Midbrain (tissue), 1 donor: ENCODE measurements around the gene ACTR2.
"Not testable (repeated sequence)": the region's sequence is repeated elsewhere in the genome, so short reads cannot be mapped to it uniquely, and the experiment has no call there.

Experiments
- DNase-seq: peaks from one replicate; lab custom pipeline; 2025; lab: John Stamatoyannopoulos, UW

ACTR2 gene

GRCh38 chr2:65231121-65231520 is 3.5 kb downstream of the ACTR2 start:
- no peak for DNase-seq

- no peak for DNase-seq
Observed at GRCh38 chr2:65231892-65232477, 4.4 kb downstream of the ACTR2 start.

GRCh38 chr2:65232636-65233035 is 5.0 kb downstream of the ACTR2 start:
- DNase-seq = no peak

GRCh38 chr2:65240657-65241056 is 13.0 kb downstream of the ACTR2 start:
- no peak for DNase-seq

DNA sequence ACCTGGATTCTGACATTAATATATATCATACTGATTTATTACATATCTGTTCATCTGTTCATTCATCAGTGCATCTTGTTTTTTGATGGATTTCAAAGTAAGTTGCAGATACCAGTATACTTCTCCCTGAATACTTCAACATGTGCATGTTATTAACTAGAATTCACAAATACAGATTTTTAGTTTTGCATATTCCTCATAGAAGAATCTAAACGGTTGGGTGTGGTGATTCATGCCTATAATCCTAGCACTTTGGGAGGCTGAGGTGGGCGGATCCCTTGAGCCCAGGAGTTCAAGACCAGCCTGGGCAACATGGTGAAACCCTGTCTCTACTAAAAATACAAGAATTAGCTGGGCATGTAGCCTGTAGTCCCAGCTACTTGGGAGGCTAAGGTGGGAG is 16.8 kb downstream of the ACTR2 start:
- not testable (repeated sequence) for DNase-seq

- no peak for DNase-seq
Observed at GRCh38 chr2:65252640-65253039, 25.0 kb downstream of the ACTR2 start.

DNA sequence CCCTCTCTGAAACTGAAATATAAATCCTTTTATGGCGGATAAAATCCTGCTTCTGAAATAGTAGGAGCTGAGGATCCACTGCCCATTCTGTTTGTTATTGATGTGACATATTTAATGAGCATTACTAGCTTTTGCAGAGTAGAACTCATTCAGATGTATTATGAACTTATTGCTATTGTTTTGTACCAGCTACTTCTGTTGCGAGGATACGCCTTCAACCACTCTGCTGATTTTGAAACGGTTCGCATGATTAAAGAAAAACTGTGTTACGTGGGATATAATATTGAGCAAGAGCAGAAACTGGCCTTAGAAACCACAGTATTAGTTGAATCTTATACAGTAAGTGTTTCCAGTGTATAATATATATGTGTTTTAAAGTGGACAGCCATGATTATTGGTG is 27.7 kb downstream of the ACTR2 start:
- no peak for DNase-seq

GRCh38 chr2:65256054-65256453 is 28.4 kb downstream of the ACTR2 start:
- no peak for DNase-seq

DNA sequence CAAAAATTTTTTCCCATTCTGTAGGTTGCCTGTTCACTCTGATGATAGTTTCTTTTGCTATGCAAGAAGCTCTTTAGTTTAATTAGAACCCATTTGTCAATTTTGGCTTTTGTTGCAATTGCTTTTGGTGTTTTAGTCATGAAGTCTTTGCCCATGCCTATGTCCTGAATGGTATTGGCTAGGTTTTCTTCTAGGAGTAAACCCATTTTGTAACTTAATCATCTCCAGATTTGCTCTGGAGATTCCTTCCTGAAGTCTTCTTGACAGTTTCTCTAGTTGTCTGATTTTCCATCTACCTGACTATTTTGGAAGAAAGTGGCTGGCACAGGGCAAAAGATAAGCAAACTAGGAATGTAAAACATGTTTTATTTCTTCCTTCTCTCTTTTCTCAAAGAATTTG is 30.2 kb downstream of the ACTR2 start:
- DNase-seq = not testable (repeated sequence)

DNA sequence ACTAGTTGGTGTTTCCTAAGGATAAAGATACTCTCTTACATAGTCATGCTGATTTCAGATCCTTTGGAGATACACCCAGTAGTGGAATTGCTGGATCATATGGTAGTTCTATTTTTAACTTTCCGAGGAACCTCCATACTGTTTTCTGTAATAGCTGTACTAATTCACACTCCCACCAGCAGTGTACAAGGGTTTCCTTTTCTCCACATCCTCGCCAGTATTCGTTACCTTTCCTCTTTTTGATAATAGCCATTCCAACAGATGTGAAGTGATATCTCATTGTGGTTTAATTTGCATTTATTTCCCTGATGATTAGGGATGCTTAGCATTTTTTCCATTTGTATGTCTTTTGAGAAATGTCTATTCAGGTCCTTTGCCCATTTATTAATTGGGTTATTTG is 34.0 kb downstream of the ACTR2 start:
- no peak for DNase-seq

GRCh38 chr2:65263262-65263661 is 35.6 kb downstream of the ACTR2 start:
- DNase-seq = no peak

DNA sequence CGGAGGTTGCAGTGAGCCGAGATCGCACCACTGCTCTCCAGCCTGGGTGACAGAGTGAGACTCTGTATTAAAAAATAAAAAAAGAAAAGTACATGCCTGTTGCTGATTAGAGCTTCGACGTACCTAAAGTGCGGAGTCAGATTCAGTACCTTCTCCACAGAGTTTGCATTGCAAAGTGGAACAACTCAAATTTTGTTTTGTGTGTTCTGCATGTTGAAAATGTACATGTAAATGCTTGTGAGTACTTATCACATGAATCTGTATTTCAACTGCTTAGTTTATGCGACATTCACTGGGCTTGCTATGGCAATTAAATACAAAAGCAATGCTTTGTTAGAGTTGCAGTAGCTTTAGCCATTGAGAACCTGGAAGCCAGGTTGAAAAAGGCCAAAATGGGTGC is 36.4 kb downstream of the ACTR2 start:
- no peak for DNase-seq

- peak; percentile 61 for DNase-seq
Observed at GRCh38 chr2:65264821-65265670, 37.4 kb downstream of the ACTR2 start.

- no peak for DNase-seq
Observed at GRCh38 chr2:65265671-65266045, 38.0 kb downstream of the ACTR2 start.

GRCh38 chr2:65267008-65267407 is 39.4 kb downstream of the ACTR2 start:
- DNase-seq = no peak

DNA sequence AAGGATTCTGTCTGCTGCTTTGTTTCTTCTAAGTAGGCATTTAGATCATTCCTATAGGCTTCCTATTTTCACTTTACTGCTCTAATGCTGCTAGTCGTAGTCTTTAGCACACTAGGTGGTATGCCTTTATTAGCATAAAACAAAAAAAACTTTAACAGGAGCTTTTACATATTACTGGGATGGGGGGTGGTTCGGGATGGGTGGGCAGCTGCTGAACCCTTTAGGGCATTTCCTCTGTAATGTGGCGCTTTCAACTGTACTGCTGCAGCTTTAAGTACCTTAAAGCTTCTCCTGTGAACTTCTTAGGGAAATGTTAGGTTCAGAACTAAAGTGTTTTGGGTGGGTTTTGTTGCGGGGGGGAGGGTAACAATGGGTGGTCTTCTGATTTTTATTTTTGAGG is 41.3 kb downstream of the ACTR2 start:
- DNase-seq = no peak

GRCh38 chr2:65273344-65273743 is 45.7 kb downstream of the ACTR2 start:
- no peak for DNase-seq

DNA sequence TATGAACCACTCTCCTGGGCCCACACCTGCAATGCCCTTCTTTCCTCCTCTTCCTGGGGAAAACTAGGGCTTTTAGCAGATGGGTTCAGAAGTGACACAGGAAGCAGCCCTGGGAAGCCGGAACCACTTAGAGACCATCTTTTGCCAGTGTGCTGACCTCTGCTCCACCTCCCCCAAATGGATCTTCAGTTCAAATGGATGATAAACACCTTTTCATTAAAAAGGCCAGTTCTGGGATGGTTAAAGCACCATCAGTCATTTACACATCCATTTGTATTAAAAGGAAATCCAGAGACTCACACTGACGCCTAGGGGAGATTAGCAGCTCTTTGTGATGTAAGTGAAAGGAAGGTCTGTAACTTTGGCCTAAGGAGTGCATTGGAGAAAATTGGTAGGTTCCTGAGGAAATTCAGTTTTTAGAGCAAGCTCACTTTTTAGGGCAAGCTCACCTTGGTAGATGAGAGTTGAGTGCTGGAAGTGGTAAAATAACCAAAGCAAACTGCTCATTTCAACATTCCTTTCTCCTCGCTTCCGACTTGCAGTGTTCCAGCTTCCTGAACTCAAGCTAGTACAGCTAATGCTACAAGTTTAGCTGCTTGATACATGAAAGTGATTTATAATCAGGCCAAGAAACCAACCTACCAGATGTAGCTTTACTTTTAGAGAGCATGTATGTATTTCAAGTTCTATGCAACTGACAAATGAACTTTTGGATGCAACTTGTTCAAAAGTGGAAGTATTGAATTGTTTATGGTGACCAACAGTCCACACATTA is 47.7 kb downstream of the ACTR2 start:
- DNase-seq = no peak

DNA sequence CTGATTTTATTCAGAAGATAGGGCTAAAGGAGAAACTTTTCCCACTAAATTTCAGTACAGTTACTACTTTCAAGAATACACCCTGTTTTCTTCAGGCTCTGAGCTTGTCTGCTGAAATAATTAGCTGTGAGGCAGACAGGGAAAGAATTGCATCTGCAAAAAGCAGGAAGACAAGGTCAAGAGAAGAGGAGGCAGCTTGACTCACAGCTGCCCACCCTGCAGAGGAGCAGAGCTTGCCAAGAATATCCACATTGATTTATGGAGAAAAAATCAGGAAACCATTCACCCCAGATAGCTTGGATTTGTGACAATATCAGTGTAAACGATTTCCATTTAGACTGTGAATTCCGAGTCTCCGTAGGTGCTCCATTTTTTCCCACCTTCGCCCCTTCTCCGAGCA is 49.0 kb downstream of the ACTR2 start:
- DNase-seq = no peak

DNA sequence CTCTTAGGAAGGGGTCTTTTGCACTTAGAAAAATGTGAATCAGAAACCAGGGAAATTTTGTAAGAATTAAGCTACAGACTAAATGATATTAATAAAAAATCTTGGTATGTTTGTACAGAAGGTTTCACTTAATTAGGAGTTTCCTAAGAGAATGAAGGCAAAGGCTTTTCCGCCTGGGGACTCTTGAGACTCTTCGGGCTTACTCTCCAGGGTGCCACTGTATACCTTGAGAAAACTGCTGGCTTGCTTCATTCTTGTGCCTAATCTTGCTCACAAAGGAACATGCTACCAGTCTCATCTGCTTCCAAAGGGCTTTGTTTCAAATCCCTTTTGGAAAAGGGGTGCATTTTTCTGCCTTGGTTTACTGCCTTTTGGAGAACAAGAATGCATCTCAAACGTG is 49.5 kb downstream of the ACTR2 start:
- DNase-seq = no peak

DNA sequence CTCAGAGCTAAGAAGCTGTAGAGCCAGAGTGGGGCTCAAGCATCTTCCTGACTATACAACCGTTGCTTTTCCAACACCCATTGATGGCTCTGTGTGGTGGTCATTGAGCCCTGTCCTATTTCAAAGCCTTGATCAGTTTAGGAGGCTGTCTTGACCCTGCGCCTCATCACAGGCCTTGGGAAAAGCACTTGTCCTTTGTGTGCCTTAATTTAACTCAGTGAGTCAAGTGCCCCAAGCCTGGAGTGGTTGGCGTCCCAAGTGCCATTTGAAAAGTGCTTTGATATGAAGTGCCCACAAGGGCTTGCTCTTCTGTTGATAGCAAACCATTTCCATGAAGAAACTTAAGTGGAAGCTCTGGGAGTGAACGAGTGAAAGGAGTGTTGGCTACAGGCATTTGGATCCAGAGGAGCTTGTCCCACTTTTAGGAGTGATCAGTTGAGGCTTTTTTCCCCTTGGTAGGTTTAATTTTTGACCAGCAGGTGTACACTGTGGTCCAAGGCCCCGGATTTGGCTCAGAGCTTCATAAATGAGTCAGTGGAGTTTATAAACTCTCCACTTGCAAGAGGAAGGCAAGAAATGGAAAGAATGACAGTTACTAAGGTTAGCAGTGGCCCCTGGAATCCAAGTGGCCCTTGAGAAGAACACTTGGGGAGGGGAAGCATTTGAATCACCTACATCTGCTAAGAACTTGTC is 50.3 kb downstream of the ACTR2 start:
- no peak for DNase-seq

DNA sequence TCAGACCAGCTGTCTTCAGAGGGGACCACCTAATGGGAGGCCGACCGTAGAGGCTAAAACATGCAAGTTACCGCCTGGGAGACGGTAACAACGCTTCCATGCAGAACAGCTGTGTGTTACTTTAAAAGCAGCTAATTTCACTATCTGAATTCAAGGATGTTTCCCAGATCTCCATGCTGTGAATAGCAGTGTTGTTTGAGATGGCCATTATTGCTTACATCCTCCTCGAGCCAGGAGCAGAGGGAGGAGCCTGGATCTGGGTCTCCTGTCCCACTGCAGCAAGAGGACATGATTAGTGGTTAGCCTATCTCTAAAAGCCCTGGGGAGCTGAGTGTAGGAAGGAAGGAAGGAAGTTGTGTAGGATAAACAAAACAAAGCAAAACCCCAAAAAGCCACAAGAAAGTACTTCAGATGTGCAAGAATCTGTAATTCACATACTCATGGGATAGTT is 50.9 kb downstream of the ACTR2 start:
- no peak for DNase-seq
